DMS 273 (cell line): ENCODE data around the gene PVALB.

Source experiments
- DNase-seq: peaks from one replicate; lab custom pipeline; 2025; ENCODE audit not compliant: unreplicated experiment; lab: John Stamatoyannopoulos, UW

PVALB gene

DNA sequence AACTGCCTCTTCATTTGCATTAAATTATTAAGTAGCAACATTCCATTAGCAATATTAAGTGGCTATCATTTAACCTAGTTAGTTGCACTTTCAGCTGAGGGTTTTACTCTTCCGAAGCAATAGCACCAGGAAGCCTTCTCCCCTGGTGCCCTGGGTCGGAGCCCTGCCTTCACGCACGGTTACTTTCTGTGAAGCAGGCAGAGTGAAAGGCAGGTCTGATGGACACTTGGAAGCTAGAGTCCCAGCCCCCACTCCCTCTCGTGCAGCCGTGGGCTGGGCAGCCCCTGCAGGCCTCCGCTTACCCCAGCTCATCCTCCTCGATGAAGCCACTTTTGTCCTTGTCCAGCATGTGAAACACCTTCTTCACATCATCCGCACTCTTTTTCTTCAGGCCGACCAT is 2.0 kb downstream of the PVALB start:
- DNase-seq, result no peak

DNA sequence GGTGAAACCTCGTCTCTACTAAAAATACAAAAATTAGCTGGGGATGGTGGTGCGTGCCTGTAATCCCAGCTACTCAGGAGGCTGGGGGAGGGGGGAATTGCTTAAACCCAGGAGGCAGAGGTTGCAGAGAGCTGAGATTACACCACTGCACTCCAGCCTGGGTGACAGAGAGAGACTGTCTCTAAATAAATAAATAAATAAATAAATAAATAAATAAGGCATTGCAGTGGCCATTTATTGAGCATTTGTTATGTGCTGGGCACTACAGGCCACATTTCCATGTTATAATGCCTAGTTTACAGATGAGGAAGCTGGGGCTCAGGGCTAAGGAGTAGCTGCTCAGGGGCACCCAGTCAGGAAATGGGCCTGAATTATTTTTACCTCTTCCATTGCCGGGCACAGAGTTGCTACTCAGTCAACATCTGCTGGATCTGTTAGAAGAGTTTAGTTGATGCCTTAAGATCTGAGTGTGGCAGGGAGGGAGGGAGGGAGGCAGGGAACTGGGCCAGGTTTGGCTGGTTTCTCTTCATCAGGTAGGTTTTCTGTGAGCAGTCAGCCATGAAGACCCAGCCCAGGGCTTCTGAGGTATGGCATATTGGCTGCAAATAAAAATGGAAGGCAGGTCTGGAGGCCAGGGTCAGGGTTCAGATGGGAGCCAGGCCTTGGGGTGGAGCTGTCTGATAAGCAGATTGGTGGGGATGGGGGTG is 5.6 kb downstream of the PVALB start:
- no peak for DNase-seq

DNA sequence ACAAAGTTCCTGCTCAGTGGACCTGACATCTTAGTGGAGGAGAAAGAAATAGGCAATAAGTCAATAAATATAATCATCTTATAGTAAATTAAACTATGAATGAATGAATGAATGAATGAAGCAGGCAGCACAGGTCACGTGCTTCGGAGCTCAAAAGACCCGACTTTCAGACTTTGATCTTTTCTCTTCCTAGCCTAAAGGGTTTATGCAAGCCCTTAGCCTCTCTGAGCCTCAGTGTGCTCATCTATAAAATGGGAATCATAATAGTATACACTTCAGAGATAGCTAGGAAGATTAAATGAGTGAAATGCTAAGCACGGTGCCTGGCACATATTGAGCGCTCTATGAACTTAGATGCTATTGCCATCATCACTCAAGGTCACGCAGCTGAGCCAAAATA is 7.5 kb downstream of the PVALB start:
- no peak for DNase-seq

DNA sequence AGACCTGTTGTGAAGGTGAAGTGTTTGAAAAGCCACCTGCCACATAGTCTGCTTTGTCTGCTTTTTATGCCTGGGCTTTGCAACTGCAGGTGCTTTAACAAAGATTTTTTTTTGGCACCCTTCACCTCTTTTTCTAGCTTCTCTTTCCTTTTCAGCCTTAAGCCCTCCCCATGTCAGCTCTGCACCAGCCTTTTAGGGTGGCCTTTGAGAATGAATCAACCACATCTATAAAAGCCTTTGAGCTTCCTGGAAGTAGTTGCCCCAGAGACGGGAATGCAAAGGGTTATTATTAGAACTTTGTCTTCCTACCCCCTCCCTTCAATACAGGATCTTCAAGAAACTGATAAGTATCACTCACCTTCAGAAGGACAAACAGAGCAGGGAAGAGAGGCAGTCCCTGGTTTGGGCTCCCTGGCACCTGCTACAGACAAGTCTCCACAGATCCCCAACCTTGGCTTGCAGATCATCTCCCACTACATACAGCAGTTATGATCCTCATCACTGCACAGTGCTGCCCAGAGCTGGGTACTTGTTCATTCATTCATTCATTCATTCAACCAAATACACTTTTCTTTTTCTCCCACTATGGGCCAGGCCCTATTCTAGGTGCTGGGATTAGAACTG is 8.0 kb downstream of the PVALB start:
- DNase-seq, result no peak

DNA sequence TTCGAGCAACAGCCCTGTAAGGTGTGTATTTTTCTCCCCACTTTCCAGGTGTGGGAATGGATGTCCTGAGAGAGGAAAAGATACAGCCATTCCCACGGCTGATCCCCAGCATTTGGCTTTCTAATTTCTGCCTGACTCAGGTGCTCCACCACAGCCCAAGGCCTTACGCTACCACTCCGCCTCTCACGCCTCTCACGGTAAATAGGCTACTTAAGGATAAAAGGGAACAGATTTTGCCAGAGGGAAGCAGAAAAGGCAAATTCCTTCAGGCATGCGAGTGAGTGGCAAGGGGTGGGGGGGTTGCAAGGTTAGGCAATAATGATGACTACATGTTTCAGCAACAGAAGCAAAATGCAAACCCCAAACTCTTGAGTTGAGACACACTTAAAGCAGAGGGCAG is 9.2 kb downstream of the PVALB start:
- no peak for DNase-seq

DNA sequence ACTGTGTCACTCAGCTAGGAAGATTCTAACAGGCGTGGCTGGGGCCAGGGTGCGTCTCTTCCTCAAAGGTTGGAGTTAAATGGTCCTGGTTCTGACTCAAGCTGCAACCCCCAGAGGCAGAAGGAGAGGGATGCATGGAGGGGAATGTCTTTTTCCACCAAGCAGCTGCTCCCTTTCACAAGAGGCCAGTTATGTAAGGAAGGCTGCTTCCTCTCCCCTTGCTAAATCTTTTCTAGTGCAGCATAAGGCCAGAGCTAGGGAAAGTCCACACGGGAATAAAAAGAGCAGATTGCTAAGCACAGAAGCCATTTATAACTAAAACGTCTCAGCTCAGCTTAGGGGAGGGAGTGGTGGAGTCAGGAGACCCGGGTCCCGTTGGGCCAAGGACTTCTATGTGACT is 10.0 kb downstream of the PVALB start:
- DNase-seq, result peak; percentile 3

DNA sequence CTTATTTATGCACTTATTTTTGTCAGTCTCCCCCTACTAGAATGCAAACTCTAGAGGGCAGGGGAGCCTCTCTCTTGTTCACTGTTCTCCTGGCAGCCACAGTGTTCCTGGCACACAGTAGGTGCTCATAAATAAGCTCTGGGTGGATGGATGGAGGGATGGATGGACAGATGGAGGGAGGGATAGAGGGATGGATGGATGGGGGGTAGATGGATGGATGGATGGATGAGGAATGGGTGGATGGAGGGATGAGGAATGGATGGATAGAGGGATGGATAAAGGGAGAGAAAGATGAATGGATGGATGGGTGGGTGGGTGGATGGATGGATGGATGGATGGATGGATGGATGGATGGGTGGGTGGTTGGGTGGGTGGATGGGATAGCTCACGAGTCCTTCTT is 13.5 kb downstream of the PVALB start:
- DNase-seq, result no peak

DNA sequence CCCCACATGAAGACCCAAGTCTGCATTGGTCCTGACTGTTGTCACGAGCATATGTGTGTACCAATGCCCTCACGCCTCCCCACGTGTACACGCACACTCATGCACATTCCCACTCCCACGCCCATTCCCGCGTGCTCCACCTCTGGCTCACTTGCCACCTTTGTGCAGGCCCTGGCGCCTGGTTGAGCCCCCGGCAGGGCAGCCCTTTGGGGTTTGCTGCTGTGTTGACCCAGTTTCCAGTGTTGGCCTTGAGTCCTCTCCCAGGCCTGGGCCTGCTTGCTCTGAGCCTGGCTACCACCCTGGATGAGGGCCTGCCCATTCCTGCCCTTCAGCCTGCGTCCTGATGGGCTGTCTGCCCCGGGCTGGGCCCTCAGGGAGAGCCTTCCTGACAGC is 18.2 kb downstream of the PVALB start:
- no peak for DNase-seq

DNA sequence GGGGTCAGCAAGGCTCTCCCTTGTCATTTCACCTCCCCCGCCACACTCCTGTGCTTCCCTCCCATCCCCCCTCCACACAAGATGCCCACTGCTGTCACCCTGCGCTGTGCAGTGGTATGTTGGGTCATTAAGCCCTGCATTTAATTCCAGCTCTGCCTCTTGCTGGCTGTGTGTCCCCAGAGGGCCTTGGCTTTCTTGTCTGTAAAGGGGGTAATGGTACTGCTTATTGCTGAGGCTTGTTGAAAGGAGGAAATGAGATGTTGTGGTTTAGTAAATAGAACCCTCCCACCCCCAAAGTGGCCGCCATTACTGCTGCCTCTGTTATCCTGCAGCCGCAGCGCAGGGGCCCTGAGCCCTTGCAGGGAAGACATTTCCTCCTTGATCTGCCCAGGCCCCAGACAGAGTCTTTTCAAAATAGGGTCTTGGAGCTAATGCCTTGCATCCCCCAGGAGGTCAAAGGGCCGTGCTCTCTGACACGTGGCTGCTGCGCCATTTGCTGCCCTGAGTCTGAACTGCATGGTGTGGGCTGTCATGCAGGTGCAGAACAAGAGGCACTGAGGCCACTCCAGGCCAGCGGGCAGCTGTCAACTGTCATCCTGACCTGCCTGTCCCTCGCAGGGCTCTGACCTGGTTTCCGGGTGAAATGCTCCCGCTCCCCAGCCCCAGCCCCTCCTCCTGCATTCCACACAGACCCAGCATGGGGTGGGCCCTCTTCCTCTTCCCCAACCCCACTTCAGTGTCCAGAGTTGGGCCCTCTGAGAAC is 18.7 kb downstream of the PVALB start:
- no peak for DNase-seq

DNA sequence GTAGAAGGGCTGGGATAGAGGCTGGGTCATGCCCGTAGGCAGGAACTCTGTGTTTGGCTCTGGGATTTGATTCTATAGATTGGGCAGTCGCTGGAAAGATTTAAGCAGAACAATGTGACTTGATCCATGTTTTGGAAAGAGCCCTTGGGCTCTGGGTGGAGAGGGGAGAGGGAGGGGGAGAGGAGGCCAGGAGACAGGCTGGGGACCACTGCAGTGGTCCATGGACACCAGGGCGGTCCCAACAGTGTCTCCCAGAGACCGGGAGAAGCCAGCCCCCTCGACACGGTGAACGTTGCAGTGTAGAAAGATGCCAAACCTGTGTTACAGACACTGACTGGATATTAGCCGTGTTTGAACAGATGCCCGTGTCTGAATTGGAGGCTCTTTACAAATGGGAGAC is 19.5 kb downstream of the PVALB start:
- no peak for DNase-seq

DNA sequence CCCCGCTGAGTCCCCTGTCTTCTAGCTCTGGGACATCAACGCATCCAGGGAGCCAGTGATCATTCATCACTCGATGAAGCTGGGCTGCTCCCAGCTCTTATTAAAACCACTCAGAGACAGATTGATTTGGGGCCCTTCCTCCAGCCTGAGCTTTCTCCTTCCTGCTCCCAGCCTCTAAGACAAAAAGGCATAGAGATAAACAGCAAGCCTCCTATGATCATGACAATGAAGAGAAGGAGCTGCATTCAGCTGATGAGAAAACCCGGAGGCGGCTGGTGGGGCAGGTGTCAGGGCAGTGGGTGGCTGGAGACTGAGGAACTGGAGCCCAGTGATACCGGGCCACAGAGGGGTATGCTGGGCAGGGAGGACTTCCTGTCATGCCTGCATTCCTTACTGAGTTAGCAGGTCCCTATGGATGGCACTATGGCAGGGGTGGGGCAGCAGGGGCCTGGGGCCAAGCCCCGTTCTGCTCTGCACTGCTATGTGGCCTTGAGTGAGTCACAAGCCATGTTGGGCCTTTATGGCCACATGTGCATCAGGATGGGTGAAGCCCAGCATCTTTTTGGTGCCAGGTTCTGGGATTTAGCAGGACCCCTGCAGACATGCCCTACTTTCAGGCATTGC is 20.2 kb downstream of the PVALB start:
- DNase-seq, result no peak

DNA sequence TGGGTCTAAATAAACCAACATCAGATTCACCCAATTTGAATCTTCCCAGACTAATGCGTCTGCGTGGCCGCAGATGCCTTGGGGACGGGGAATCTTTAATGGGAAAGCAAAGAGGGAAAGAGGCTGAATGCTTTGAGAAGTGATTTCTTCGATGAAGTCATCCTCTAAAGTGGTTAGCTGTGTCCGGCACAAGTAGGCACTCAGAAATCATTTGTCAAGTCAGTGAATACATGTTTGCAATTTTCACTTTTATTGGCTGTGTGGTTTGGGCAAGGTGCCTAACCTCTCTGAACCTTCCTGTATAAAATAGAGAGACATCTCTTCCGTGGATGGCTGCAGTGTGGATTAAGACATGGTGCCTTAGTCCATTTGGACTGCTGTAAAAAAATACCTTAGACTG is 21.2 kb downstream of the PVALB start:
- no peak for DNase-seq

DNA sequence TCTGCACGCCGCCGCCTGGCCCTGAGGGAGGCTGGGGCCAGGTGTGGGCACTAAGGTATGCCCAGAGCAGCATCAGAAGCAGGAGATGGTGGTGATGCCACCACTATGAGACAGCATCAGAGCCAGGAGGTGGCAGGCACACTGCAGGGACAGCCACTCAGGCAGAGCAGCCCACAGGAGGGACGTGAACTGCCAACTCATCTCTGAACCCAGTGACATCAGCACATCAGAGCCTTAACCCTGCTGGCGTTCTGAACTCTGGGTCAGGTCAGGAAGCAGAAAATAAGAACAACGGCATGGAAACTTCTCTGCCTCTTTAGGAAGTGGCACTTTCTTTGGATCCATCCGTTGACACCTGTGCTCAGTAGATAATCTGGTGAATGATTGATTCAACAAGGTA is 26.2 kb downstream of the PVALB start:
- no peak for DNase-seq

DNA sequence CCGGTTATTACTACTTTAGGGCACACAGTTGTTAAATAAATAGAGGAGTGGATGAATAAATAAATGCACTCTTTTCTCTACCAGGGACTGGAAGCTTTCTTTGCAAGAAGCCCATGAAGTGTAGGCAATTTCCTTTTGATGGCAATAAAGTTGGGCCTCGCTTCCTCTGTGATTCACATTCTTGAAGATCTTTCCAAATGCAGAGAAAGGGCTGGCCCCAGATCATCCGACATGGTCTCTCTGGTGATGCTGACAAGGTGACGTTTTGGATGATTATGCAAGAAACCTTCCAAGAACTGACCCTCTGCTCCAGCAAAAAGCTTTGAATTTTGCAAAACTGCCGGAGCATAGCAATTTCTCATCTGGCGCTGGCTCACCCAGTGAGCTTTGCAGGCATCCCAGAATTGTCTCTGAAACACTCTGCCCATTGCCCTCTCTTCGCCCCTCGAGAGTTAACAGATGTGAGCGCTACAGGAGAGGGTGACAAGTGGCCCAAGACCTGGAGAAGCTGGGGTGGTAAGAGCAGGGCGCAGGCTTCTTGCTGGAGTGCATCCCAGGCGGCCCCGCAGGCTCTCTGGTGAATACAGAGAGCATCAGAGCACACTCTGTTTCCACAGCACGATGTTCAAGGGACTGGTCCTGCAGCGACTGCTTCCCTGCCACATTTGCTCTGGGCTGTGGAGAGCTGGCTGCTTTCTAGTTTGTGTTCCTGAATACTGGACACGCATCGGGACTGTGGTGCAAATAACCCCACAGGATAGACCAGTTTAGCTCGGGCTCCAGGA is 29.4 kb downstream of the PVALB start:
- DNase-seq, result no peak

DNA sequence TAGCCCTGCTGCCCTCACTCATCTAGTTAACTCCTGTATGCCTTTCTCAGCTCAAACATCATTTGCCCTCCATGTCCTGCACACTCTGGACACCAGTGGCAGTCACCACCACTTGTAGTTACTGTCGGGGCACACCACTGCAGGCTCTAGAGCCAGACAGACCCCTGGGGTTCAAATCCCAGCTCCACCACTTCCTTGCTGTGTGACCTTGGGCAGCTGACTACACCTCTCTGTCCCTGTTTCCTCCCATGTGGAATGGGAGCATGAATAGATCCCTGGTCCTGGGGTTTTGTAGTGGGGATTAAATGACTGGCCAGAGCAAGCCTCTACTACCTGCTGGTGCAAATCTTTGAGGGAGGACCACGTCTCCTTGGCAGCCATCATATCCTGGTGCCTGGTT is 33.1 kb downstream of the PVALB start:
- DNase-seq, result no peak

DNA sequence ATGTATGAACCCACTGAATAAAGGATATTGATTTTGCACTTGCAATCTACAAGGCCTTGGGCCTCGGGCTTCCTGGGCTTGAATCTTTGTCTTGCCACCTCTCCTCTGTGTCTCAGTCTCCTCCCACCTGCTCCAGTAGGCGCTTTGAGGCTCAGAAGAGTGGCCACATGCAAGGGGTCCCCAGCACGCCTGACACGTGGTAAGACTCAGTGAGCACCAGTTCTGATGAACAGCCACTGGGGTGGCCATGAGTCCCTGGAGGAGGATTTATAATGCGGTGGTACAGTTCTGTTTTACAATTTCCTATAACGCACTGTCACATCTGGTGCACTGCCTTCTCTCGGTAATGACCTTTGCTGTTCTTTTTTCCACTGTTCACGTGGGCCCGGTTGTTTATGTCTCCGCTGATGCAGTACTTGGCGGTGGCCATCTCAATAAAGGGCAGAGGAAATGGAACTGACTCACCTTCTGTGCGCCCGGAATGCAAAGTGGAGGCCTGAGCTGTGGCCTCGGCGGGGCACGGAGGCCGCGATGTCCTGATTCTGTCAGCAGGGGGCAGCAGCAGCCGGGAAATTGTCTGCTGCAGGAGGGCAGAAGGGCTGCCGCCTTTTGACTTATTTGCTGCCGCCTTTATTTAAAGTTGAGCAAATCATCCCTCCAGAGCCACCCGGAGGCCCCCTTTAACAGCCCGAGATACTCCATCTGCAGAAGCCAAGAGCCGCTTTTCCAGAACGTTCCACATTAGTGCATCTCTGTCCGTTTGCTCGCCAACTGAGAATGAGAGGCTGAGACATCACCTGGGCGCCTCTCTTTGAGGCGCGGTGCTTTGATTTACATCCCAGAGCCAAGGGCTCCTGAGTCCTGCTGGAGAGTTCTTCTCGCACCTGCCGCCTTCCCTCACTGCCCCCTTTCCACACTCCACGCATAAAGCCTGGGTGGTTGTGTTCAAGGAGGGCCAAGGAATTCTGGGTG is 34.9 kb downstream of the PVALB start:
- peak; percentile 72 for DNase-seq

DNA sequence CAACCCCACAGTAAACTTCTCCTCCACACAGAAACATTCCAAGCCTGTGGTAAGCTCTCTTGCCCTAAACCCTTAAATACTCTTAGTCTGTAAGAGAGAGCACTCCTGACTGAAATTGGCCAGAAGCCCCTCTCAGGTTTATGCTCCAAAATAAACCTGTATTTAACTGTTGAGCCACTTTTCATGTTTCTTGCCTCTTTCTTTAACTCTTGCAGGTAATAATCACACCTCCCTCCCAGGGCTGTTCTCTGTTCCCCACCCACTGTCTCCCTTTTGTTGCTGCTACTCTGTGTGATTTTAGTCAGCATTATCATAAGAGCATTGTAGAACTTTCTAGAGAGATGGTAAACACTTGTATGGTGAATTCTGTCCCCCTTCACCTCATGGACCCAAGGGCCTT is 38.8 kb downstream of the PVALB start:
- DNase-seq, result no peak

DNA sequence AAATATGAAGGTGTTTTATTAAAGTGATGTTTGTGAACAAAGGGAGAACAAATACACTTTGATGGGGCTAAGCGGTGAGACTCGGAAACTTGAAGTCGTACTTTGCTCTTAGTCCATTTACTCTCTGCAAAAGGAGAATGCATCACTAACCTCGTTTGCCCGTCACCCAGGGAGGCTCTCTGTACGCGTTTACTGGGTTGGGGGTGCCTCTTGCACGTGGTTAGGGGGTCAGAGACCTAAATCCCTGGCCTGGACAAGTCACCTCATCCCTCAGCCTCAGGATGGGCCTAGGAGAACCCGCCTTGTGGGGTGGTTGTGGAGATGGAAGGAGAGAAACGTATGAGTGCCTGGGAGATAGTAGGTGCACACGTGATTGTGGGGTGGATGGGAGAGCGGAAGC is 40.1 kb downstream of the PVALB start:
- no peak for DNase-seq

DNA sequence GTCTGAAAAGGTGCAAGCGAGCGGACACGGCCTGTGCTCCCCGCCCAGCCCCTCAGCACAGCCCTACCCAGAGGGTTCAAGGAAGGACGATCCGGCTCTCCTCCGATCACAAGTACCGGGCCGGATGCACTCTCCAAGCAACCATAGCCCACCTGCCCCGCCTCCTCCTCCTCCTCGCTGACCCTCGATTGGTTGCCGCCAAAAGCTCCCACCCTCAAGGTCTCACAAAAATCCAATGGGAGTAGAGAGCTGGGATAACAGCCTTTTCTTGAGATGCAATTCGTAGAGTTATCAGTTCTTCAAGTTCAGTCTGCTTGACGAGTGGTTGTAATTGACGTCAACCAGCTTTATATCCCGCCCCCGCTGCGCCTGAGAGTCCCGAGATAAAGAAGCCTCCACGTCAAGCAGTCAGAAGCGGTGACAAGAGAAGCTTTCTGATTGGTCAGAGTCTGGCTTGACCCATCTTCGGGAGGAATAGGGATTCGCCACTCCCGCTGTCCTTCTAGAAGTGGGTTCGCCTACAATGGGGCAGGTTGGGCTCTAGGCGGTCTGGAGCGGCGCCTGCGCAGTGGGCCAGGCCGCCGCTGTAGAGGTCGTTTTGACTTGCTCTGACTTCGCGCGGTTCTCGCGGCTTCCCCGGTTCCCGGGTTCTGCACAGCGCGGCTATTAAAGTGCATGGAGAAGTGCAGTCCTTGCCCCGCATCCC is 40.7 kb downstream of the PVALB start, which contains the start of gene IFT27:
Gene IFT27 (minus strand): TSS at position 156 of the 706 bp plus-strand sequence. CDS start 412 bp downstream, outside the sequence.
- DNase-seq, result peak; percentile 99
